GM19397 (cell line): Measurements from ENCODE around the gene ZDHHC22.

Experiments used
- ATAC-seq: cut with Tn5 transposase; IDR thresholded peaks from one replicate; pipeline ENCODE4 v1.9.1; 2021; ENCODE audit warnings: mild to moderate bottlenecking, moderate library complexity; ENCODE audit not compliant: unreplicated experiment

ZDHHC22 gene

GRCh38 chr14:77085538-77085937, 56.1 kb downstream of the ZDHHC22 start:
- no peak for ATAC-seq

GRCh38 chr14:77084985-77085384, 56.6 kb downstream of the ZDHHC22 start:
- no peak for ATAC-seq

GRCh38 chr14:77083082-77083481, 58.5 kb downstream of the ZDHHC22 start:
- ATAC-seq: no peak

- no peak for ATAC-seq
These were observed 59.2 kb downstream of the ZDHHC22 start for GRCh38 chr14:77082356-77082755.
